HG03066 (cell line): ENCODE measurements around the gene EME1.
A peak's percentile ranks its signal among the peaks of the same experiment; 100 is the strongest.
"Not testable (repeated sequence)": the region's sequence is repeated elsewhere in the genome, so short reads cannot be mapped to it uniquely, and the experiment has no call there.

Experiments
- ATAC-seq: cut with Tn5 transposase; IDR thresholded peaks from one replicate; pipeline ENCODE4 v1.9.1; 2021; ENCODE audit warnings: low read depth; ENCODE audit not compliant: unreplicated experiment

The EME1 gene

GRCh38 chr17:50389534-50389933 lies 16.5 kb downstream of the EME1 start:
- no peak for ATAC-seq

- ATAC-seq, result no peak
Observed at GRCh38 chr17:50392621-50393020, 19.6 kb downstream of the EME1 start.

GRCh38 chr17:50393700-50394099 lies 20.7 kb downstream of the EME1 start:
- no peak for ATAC-seq

GRCh38 chr17:50394711-50395110 lies 21.7 kb downstream of the EME1 start:
- no peak for ATAC-seq

GRCh38 chr17:50396261-50397110 lies 23.5 kb downstream of the EME1 start:
- peak; percentile 15 for ATAC-seq

- peak; percentile 78 for ATAC-seq
Observed at GRCh38 chr17:50397111-50397918, 24.3 kb downstream of the EME1 start, which contains the start of gene LRRC59. Gene LRRC59 (minus strand): TSS chr17:50397523. CDS start chr17:50397317, 206 bp downstream.

GRCh38 chr17:50397919-50398285 lies 24.9 kb downstream of the EME1 start:
- ATAC-seq, result no peak

GRCh38 chr17:50398672-50399071 lies 25.6 kb downstream of the EME1 start:
- ATAC-seq, result not testable (repeated sequence)

GRCh38 chr17:50399591-50399990 lies 26.6 kb downstream of the EME1 start:
- ATAC-seq, result not testable (repeated sequence)

GRCh38 chr17:50405351-50405750 lies 32.3 kb downstream of the EME1 start:
- not testable (repeated sequence) for ATAC-seq

GRCh38 chr17:50406578-50406977 lies 33.5 kb downstream of the EME1 start:
- ATAC-seq, result no peak

GRCh38 chr17:50407921-50408320 lies 34.9 kb downstream of the EME1 start:
- no peak for ATAC-seq

- ATAC-seq, result no peak
Observed at GRCh38 chr17:50412188-50412732, 39.2 kb downstream of the EME1 start.

- no peak for ATAC-seq
Observed at GRCh38 chr17:50414808-50415207, 41.8 kb downstream of the EME1 start.

GRCh38 chr17:50419577-50419976 lies 46.5 kb downstream of the EME1 start:
- ATAC-seq, result not testable (repeated sequence)

GRCh38 chr17:50420419-50421112 lies 47.5 kb downstream of the EME1 start:
- ATAC-seq, result no peak

- ATAC-seq, result no peak
Observed at GRCh38 chr17:50421308-50422051, 48.5 kb downstream of the EME1 start.

- ATAC-seq, result no peak
Observed at GRCh38 chr17:50422738-50423137, 49.7 kb downstream of the EME1 start.

- ATAC-seq, result no peak
Observed at GRCh38 chr17:50423553-50424159, 50.6 kb downstream of the EME1 start.
